ENCODE measurements around the gene LGALS13. TPM values are rescaled to one million over a fixed set of nuclear protein-coding genes. Genes with fewer than 3 reads are reported as not detected.

Gene LGALS13
- total RNA-seq, 1 experiment from 2014 or later = not detected

DNA sequence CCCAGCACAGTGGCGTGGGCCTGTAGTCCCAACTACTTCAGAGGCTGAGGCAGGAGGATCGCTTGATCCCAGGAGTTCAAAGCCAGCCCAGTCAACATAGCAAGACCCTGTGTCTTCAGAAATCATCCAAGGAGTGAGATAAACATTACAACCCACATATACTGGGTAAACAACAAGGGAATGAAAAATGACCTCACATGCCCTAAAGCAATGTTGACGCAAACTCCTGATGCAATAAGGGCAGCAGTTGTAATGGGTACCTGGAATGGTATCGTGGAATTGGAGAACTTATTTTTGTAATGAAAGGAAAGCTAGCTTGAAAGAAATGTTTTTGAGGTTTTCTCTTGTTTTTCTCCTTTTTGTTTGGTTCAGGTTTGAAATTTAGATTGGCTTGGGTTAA, 28.9 kb downstream of the LGALS13 start:
- H4K8ac ChIP-seq (replicated peaks; ENCODE audit: insufficient read length, low read depth, low read length) = no peak overlapping the region
- no peak overlapping the region for H3K4me2 ChIP-seq (ENCODE audit: insufficient read depth, insufficient read length, low read length)
- Mint-ChIP-seq H3K9me3 (peaks cover 5 to 6% of the 10 kb centered on the region in 2 experiments; a peak in 3 of 5 replicates), H3K27ac (no peak overlapping the region), H3K36me3 (ENCODE audit: insufficient read depth in 1 of 3, low read depth in 3 of 3) (no peaks in the 10 kb centered on the region), H3K27me3 (ENCODE audit: low read depth) (peaks cover 20% of the 10 kb centered on the region), H3K4me1 (peaks cover 3 to 8% of the 10 kb centered on the region in 2 experiments; a peak in 2 of 4 replicates), H3K4me3 (no peak overlapping the region)
- no peak for DNase-seq
- no peak overlapping the region for H3K56ac ChIP-seq (ENCODE audit: insufficient read length, low read depth, low read length)
- H3K4me1 ChIP-seq (ENCODE audit: insufficient read depth, low read length) = peaks cover 2% of the 10 kb centered on the region; the same call in 1 of the 2 replicates
- no peak overlapping the region for H3K18ac ChIP-seq (ENCODE audit: insufficient read length, low read depth, low read length)
- H4K91ac ChIP-seq (ENCODE audit: insufficient read length, low read depth, low read length) = no peak overlapping the region
- H3K23ac ChIP-seq (ENCODE audit: insufficient read length, low read depth, low read length) = no peak overlapping the region
- H3K27me3 ChIP-seq (ENCODE audit: insufficient read depth, low read length) = no peaks in the 10 kb centered on the region
- H4K5ac ChIP-seq (ENCODE audit: insufficient read length, low read depth, low read length) = no peak overlapping the region
- WGBS (ENCODE audit: extremely low coverage, insufficient read length, low lambda C conversion rate) = no CpG with 5 or more reads among the region's 4 CpGs
- H2BK20ac ChIP-seq (ENCODE audit: low read depth, low read length, poor library complexity, severe bottlenecking) = no peak overlapping the region
- no peak overlapping the region for H3K4ac ChIP-seq (ENCODE audit: low read depth, low read length)
- no peaks in the 10 kb centered on the region for H4K20me1 ChIP-seq (ENCODE audit: control insufficient read depth, insufficient read depth, insufficient read length)
- H3K79me2 ChIP-seq (ENCODE audit: insufficient read depth, low read length) = no peaks in the 10 kb centered on the region
- H2AFZ ChIP-seq (ENCODE audit: low read length) = no peak overlapping the region
- H2BK5ac ChIP-seq (ENCODE audit: insufficient read length, low read length) = no peak overlapping the region
- no peak overlapping the region for H2BK12ac ChIP-seq (ENCODE audit: insufficient read length, low read depth, low read length)
- H3K79me1 ChIP-seq (ENCODE audit: insufficient read depth, low read depth, low read length, poor library complexity, severe bottlenecking) = no peaks in the 10 kb centered on the region
- no peak overlapping the region for H3K9ac ChIP-seq (ENCODE audit: extremely low read depth, insufficient read length, low read length)
- H2BK120ac ChIP-seq (ENCODE audit: low read depth, low read length, poor library complexity, severe bottlenecking) = no peak overlapping the region
- no peak overlapping the region for H3K27ac ChIP-seq (ENCODE audit: insufficient read length, low read depth, low read length)
- no peak overlapping the region for H2BK15ac ChIP-seq (ENCODE audit: low read depth, low read length)
- no peaks in the 10 kb centered on the region for H3K9me3 ChIP-seq (ENCODE audit: control insufficient read depth, low read depth, low read length)
- no peaks in the 10 kb centered on the region for H3K23me2 ChIP-seq (ENCODE audit: insufficient read length, low read depth, low read length, poor library complexity, severe bottlenecking)
- H3T11ph ChIP-seq (ENCODE audit: low read length) = no peak overlapping the region
- H3K14ac ChIP-seq (ENCODE audit: insufficient read depth, low read length) = no peak overlapping the region
- no peak for TF ChIP-seq CTCF (conservative IDR thresholded peaks at IDR 0.05)
- H2AK5ac ChIP-seq (ENCODE audit: insufficient read length, low read length) = no peak overlapping the region
